HG02870 (cell line): ENCODE measurements around the gene TMEM234.

Experiments used
- ATAC-seq: cut with Tn5 transposase; IDR thresholded peaks from one replicate; pipeline ENCODE4 v1.9.1; 2021; ENCODE audit warnings: mild to moderate bottlenecking, moderate library complexity; ENCODE audit not compliant: unreplicated experiment

TMEM234 gene

DNA sequence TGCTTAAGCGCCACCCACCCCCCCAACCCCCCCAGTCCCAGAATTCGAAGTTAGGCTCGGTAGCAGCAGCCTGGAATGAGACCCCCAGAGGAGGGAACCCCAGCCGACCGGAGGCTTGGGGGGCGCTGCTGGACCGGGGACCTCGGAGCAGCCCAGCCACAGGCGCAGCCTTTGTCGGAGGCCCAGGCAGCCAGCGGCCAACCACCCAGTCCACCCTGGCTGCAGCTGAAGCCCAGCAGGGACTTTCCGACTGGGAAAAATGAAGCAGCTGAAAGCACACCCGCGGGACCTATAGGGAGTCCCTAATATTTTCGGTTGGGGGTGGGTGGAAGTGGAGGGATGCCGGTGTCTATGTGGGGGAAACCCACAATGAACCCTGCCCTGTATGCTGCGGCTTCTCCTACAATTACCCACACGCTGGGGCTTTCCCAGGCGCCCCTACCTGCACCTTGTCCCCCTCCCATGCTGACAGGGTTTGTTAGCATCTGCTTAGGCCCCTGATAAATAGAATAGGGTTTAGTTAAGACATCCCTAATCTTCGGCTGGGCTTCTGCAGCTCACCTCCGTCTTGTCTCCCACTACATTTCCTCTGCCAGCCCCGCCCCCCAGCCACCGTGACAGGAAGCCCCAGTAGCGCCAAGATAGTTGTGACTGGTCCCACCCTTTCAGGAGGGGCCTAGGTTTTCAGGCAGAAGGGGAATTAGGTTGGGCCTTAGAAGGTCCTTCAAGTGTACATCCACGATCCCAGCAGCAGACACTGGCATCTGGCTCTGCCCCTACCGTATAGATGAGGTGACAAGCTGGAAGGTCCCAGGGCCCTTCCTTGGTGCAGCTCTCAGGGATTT, 20.9 kb downstream of the TMEM234 start:
- no peak for ATAC-seq

DNA sequence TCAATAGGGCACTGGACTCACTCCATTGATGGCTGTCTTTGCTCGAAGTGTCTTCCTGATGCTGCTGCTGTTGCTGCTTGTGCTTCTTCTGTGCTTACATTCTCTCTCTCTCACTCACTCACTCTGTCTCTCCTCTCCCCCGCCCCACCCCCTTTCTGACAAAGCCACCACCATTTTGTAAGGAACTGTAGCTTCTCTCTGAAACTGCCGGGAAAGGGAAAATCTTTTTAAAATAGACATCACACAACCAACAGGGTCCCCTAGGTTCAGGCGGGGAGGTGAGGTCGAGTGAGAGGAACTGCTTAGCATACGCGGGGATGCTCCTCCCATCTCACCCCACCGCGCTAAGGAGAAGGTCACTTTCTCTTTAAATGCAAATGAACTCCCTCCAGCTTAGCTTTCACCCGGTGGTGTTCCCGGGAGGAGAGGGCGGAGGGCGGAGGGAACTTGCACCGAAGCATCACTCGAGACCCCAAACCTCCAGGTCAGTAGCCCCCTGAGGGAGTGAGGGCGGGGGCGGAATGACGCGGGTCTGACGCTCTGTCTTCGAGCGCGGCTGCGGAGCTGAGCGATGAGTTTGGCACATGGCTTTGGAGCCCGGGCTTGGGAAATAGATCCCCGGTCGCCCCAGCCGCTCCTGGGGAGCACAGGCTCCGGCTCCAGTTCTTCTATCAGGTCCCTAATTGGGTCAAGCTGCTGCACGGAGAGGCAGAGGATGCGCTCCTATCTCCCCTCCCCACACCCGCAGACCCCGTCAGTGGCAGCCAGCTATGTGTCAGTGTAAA, 21.7 kb downstream of the TMEM234 start, which contains the start of gene CCDC28B:
Gene CCDC28B, plus strand, starts transcription at position 370 of the 785 bp plus-strand sequence. CDS start 1,341 bp downstream, outside the sequence.
- ATAC-seq = no peak

DNA sequence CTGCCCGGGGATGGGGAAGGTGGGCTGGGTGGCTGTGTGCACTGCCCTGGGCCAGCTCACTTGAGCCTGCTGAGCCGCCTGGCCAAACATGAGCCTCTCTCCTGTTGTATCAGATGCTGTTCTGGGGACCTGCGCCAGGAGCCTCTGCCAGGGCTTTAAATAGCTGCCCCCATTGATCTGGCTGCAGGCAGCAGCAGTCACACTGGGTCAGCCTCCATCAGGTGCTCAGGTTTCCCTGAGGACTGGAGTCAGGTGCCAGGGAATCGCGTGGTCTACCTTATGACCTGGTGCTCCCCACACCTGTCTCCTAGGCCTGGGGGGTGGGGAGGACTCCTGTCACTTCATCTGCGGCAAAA, 22.5 kb downstream of the TMEM234 start:
- no peak for ATAC-seq

DNA sequence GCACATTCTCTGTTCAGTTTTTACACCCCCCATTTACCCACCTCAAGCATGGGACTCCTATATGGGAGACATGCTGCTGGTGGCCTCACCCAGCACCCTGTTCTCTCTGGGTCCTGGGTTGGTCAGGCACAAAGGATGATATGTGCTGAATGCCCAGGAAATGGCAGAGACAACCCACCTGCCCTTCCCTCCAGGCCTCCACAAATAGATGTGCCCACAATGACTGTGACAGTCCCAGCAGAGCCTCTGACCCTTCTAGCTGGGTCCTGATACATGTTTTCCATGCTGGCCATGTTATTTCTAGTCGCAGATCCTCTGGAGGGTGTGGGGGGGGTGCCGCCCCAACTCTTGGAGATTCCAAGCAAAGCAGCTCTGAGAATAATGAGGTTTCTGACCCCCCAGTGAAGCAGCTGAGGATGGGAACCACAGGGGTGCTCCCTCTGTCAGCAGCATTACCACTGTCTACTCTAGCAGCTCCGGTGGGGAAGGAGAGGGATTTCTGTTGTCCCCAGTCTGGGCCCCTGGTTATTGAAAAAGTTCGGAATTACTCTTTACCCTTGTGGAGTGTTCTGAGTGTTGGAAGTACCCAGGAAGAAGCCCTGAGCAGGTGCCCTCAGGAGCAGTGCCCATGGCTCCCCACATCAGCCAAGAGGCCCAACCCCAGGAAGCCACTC, 23.0 kb downstream of the TMEM234 start:
- ATAC-seq = no peak

DNA sequence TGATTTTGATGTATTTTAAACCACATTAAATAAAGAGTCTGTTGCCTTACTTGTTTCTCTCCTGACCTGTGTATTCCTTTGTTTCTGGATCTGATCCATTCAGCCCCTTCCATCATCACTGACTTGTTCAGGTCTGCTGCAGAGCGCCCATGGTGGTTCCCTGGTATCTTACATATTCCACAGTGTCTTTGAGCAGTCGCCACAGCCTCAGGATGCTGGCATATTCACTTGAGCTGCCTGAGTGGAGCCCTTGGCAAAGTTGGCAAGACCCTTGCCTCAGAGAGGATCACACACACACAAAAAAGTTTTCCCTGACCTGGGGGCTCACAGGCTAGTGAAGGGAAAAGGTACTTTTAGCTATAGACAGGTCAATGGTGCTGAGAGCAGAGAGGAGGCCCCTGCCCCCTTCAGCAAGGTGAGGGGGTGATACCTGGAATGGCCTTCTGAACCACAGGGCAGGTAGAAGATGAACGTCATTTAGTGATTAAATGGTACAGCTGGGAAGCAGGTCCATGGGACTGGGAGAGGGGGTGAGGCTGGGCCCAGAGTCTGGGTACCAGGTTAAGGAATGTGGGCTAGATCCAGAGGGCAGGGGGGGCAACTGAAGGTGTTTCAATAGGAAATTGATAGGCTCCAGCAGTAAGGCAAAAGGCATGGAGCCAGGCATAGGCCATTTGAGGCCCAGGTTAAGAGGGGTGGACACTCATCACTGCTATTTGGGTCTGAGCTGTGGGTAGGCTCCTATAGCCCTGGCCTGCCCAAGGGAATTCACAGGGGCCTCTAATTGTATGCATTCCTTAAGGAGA, 23.7 kb downstream of the TMEM234 start:
- ATAC-seq = no peak

- ATAC-seq = no peak
Observed at GRCh38 chr1:32197837-32198236, 24.3 kb downstream of the TMEM234 start.

DNA sequence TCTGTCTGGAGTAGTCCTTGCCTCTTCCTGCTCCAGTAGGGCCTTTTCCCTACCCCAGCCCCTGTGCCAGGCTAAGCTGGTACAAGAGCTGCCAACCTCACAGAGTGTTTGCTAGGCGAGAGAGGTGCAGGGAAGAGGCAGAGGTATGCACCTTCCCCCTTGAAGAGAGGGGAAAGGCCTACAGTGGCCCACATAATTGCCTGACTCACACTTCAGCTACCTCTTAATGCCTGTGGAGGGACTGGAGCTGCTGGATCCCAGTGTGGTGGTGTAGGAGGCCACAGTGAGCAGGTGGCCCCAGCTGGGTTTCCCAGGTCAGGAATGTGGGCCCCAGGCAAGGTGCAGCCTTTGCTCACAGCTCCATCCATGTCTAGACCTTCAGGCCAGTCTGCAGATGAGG, 25.1 kb downstream of the TMEM234 start:
- ATAC-seq = no peak

DNA sequence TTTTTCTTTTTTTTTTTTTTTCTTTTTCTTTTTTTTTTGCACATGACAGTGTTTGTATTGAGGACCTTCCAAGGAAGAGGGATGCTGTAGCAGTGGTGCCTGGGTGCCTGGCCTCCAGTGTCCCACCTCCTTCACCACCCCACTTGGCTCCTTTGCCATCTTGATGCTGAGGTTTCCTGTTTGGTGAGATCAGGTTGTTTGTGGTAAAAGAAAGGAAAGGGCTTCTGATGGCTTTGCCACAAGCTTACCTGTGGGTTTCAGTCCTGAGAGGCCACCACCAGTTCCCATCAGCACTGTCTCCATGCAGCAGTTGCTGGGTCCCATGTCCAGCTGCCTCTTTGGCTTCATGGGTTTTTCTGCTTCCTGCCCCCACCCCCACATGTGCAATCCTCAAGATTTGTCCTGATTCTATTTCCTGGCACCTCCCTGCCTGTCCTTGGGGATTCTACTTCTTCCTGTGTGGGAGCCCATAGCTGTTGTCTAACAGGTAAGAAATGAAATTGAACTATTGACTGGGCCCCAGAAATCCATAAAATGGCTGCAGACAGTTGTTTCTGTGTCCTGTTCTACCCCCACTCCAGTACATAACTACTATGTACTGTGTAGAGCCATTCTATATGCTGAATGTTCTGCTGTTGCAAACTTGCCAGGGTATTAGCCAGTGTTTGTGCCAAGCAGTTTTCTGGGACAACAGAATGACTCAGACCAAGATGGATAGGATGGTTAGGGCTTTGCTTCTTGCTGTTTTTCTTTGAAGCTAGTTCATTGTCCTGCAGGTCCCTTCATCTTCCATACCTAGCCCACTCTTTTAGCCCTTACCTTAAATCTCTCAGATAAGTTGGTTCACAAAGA, 26.0 kb downstream of the TMEM234 start:
- no peak for ATAC-seq

DNA sequence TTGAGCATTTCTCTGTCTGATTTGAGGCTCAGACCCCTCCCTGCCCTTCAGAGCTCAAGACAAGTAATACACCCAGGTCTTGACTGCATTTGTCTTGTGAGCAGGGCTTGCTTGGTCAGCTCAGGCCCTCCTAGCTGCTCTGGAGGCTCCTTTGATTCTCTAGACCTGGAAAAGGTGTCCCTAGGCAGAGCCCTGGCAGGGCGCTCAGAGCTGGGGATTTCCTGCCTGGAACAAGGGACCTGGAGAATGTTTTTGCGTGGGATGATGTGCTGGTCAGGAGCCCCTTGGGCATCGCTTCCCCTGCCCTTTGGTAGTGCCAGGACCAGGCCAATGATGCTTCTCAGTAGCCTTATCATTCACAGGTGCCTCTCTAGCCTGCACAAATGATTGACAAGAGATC, 26.6 kb downstream of the TMEM234 start:
- no peak for ATAC-seq

- no peak for ATAC-seq
Observed at GRCh38 chr1:32194984-32195383, 27.2 kb downstream of the TMEM234 start.

DNA sequence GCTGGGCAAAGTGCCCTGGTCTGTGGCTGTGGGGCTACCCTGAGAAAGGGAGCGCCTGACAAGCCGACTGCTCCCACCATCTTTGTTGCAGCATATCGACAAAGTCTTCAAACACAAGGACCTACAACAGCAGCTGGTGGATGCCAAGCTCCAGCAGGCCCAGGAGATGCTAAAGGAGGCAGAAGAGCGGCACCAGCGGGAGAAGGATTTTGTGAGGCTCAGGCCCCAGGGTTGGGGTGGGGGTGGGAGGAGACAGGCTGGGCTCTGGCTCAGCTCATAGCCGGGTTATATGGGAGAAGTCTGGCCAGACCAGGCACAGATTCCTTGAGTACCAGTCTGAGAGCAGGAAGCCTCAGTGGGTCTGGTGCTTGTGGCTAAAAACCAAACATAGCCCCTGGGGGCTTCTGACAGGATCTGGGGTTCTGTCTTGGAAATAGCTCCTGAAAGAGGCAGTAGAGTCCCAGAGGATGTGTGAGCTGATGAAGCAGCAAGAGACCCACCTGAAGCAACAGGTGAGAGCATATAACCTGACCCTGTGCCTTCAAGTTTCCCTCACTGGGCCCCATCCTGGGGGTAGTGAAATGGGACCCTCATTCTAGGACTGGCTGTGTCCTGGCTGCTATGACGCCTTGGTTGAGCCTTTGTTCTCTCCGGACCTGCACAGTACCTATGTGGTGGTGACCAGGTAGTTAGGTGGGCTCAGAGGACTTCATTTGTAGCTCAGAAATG, 29.8 kb downstream of the TMEM234 start:
- ATAC-seq = no peak

GRCh38 chr1:32187850-32188249, 34.3 kb downstream of the TMEM234 start:
- no peak for ATAC-seq

- ATAC-seq = no peak
Observed at GRCh38 chr1:32186491-32186890, 35.7 kb downstream of the TMEM234 start.

- ATAC-seq = no peak
Observed at GRCh38 chr1:32186077-32186476, 36.1 kb downstream of the TMEM234 start.

- ATAC-seq = no peak
Observed at GRCh38 chr1:32184650-32185049, 37.5 kb downstream of the TMEM234 start.

GRCh38 chr1:32182060-32182459, 40.1 kb downstream of the TMEM234 start:
- ATAC-seq = no peak

- no peak for ATAC-seq
Observed at GRCh38 chr1:32181563-32181962, 40.6 kb downstream of the TMEM234 start.

DNA sequence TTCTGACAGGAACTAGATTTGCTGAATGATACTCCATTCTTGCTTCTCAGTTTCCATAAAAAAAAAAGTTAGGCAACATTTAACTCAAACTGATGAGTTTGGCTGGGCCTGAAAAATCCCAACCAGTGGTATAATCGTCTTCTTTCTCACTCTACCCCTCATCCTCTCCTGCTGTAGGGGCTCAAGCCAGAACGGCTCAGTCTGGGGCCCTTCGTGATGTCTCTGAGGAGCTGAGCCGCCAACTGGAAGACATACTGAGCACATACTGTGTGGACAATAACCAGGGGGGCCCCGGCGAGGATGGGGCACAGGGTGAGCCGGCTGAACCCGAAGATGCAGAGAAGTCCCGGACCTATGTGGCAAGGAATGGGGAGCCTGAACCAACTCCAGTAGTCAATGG, 41.1 kb downstream of the TMEM234 start:
- ATAC-seq = no peak
